Thyroid gland (tissue), 4 donors: Measurements from ENCODE around the gene KCNMB4.

Experiments
- POLR2A ChIP-seq, 2 donors: fragments of 450-650 bp; IDR thresholded peaks; one replicate each; pipeline ENCODE4 v1.6.1; 2017; ENCODE audit warnings: antibody characterized with exemption in 2 of 2, mild to moderate bottlenecking in 2 of 2, moderate library complexity in 1 of 2
- TF ChIP-seq, protein P1 (sequence below), 6 experiments: fragments of 200-600 bp in 3 of 6; fragments of 450-650 bp in 3 of 6; sonication (generic) in 3 of 6; IDR thresholded peaks; one replicate each; pipeline ENCODE4 v1.5.1; 2016 to 2019; ENCODE audit warnings: antibody characterized with exemption in 6 of 6, mild to moderate bottlenecking in 2 of 6, inconsistent platforms in 1 of 6, moderate library complexity in 1 of 6

DNA sequence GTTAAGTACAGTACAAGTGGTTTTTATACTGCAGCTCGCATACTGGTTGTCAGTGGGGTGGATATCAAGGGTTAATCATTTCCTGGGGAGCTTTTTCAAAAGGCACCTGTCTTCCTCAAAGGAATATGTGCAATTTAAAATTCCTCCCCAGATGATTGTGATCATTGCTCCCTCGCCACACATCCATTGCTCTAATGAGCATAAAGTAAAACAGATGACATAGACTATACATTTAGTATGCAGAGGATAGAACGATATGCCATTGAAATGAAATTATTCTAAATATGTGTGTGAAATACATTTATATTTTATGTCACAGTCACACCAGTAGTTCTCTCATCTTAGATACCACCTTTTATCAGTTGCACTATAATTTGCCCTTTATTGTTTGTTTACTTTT is 36.4 kb upstream of the KCNMB4 start:
- TF ChIP-seq, protein P1, sequence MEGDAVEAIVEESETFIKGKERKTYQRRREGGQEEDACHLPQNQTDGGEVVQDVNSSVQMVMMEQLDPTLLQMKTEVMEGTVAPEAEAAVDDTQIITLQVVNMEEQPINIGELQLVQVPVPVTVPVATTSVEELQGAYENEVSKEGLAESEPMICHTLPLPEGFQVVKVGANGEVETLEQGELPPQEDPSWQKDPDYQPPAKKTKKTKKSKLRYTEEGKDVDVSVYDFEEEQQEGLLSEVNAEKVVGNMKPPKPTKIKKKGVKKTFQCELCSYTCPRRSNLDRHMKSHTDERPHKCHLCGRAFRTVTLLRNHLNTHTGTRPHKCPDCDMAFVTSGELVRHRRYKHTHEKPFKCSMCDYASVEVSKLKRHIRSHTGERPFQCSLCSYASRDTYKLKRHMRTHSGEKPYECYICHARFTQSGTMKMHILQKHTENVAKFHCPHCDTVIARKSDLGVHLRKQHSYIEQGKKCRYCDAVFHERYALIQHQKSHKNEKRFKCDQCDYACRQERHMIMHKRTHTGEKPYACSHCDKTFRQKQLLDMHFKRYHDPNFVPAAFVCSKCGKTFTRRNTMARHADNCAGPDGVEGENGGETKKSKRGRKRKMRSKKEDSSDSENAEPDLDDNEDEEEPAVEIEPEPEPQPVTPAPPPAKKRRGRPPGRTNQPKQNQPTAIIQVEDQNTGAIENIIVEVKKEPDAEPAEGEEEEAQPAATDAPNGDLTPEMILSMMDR (IDR thresholded peaks at IDR 0.05): no peak
- TF ChIP-seq POLR2A (IDR thresholded peaks at IDR 0.05): no peak
